Thoracic aorta (tissue), 2 donors: ENCODE results near the gene TIFAB. TPM values are rescaled to one million over a fixed set of nuclear protein-coding genes. Genes with fewer than 3 reads are reported as not detected.

Experiments
- ATAC-seq: fragments of 150-250 bp; one replicate; pipeline ENCODE4 v1.8.0; 2017; ENCODE audit warnings: low read depth; ENCODE audit not compliant: insufficient number of reproducible peaks, low FRiP score
- DNase-seq: peaks from one replicate; pipeline ENCODE4 v3.0.0-alpha.2; 2020; ENCODE audit warnings: low spot score
- H3K27ac ChIP-seq, 2 donors: fragments of 200-600 bp; sonication (generic); 1 replicate in 1 of 2; 2 replicates in 1 of 2; pipeline ENCODE4 v1.5.1; 2016; ENCODE audit warnings: mild to moderate bottlenecking in 2 of 2, moderate library complexity in 2 of 2
- H3K27me3 ChIP-seq: fragments of 200-600 bp; sonication (generic); replicated peaks from 2 replicates; pipeline ENCODE4 v1.6.0; 2016; ENCODE audit warnings: mild to moderate bottlenecking; ENCODE audit not compliant: insufficient read depth
- H3K36me3 ChIP-seq: fragments of 200-600 bp; sonication (generic); one replicate; pipeline ENCODE4 v1.5.1; 2016
- H3K4me1 ChIP-seq, 2 donors: fragments of 200-600 bp; sonication (generic); 1 replicate in 1 of 2; 2 replicates in 1 of 2; pipeline versions ENCODE4 v1.5.1 to v1.6.0; 2016; ENCODE audit warnings: low read depth in 2 of 2, mild to moderate bottlenecking in 1 of 2; ENCODE audit not compliant: control insufficient read depth in 1 of 2
- H3K4me3 ChIP-seq: fragments of 200-600 bp; sonication (generic); 2 replicates; pipeline ENCODE4 v1.5.1; 2016; ENCODE audit warnings: mild to moderate bottlenecking
- H3K9me3 ChIP-seq: fragments of 200-600 bp; sonication (generic); 2 replicates; pipeline ENCODE4 v1.5.1; 2016
- CTCF ChIP-seq: fragments of 200-600 bp; sonication (generic); IDR thresholded peaks from one replicate; pipeline ENCODE4 v1.5.1; 2019; ENCODE audit warnings: antibody characterized with exemption
- total RNA-seq, 2 donors: library from RNA; depleted of rRNA; stranded (reverse); fragments of >200 nt; gene quantifications; one replicate each; pipeline versions ENCODE4 v1.1.0 to v1.2.3, GENCODE V29; 2016

Gene TIFAB
- total RNA-seq, 2 donors from 2014 or later, result not detected

- Histone ChIP-seq H3K36me3 (no peaks in the 10 kb centered on the region), H3K9me3 (no peaks in the 10 kb centered on the region), H3K27me3 (no peaks in the 10 kb centered on the region), H3K4me3 (no peak overlapping the region), H3K27ac (no peak overlapping the region), H3K4me1 (peaks cover 0 to 12% of the 10 kb centered on the region in 2 donors)
- TF ChIP-seq CTCF, result no peak
- DNase-seq (no peak), ATAC-seq (no peak)
These were observed 6.7 kb downstream of the TIFAB start for GRCh38 chr5:135445306-135445985.

GRCh38 chr5:135444881-135445280, 7.3 kb downstream of the TIFAB start:
- DNase-seq (no peak), ATAC-seq (no peak)
- H3K9me3 ChIP-seq, result no peaks in the 10 kb centered on the region
- no peak overlapping the region for H3K27ac ChIP-seq
- TF ChIP-seq CTCF, result no peak
- H3K27me3 ChIP-seq, result no peaks in the 10 kb centered on the region
- H3K36me3 ChIP-seq, result no peaks in the 10 kb centered on the region
- peaks cover 0 to 12% of the 10 kb centered on the region in 2 donors for H3K4me1 ChIP-seq
- no peak overlapping the region for H3K4me3 ChIP-seq

- H3K4me1 ChIP-seq, result peaks cover 0 to 12% of the 10 kb centered on the region in 2 donors
- no peak overlapping the region for H3K27ac ChIP-seq
- no peaks in the 10 kb centered on the region for H3K27me3 ChIP-seq
- H3K4me3 ChIP-seq, result no peak overlapping the region
- no peaks in the 10 kb centered on the region for H3K36me3 ChIP-seq
- ATAC-seq (no peak), DNase-seq (no peak)
- no peaks in the 10 kb centered on the region for H3K9me3 ChIP-seq
- TF ChIP-seq CTCF, result no peak
These were observed 7.8 kb downstream of the TIFAB start for GRCh38 chr5:135444360-135444759.

- no peak overlapping the region for H3K4me3 ChIP-seq
- H3K9me3 ChIP-seq, result no peaks in the 10 kb centered on the region
- H3K4me1 ChIP-seq, result peaks cover 3 to 17% of the 10 kb centered on the region in 2 donors
- DNase-seq, result no peak
- no peaks in the 10 kb centered on the region for H3K27me3 ChIP-seq
- H3K36me3 ChIP-seq, result no peaks in the 10 kb centered on the region
- ATAC-seq, result no peak
- no peak for TF ChIP-seq CTCF
- no peak overlapping the region for H3K27ac ChIP-seq
These were observed 8.8 kb downstream of the TIFAB start for GRCh38 chr5:135443161-135443960.

DNA sequence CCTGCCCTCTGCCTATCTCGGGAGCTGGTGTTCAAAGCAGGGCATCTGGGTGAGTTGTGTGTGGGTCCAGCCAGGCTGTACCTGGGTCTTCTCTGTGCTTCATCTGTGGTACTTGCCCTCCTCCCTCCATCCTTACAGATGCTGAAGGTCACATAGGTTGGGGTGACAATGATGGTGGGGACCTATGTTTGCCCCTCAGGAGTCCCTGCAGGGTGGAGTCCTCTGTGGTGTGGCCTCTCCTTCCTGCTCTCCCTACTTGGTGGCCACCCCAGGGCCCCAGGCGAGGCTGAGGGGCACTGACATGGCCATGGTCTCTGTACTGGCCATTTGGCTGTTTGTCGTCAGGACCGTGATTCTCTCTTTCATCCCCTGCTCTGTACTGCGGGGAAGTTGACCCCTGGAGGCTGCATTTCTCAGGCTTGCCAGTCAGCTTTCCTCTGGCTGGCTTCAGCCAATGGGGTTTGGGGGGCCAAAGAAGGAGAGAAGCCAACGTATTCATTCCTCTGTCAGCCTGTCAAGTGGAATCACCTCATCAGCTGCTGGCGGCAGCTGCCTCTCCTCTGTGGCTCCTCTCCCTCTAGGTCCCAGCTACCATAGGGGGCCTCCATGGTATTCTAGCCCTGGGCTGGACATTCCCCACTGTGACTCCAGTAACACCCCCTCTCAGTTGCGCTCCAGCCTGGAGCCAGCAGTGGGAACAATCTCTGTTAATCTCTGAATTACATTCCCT, 9.6 kb downstream of the TIFAB start:
- H3K4me1 ChIP-seq, result peaks cover 9 to 25% of the 10 kb centered on the region in 2 donors
- no peaks in the 10 kb centered on the region for H3K27me3 ChIP-seq
- H3K36me3 ChIP-seq, result no peaks in the 10 kb centered on the region
- H3K9me3 ChIP-seq, result no peaks in the 10 kb centered on the region
- no peak overlapping the region for H3K4me3 ChIP-seq
- no peak for TF ChIP-seq CTCF
- DNase-seq (no peak), ATAC-seq (no peak)
- H3K27ac ChIP-seq, result no peak overlapping the region
